K562 (cell line): ENCODE results near the gene ULK3. TPM values are rescaled to one million over a fixed set of nuclear protein-coding genes. Genes with fewer than 3 reads are reported as not detected.

Experiments used
- E2F8 ChIP-seq: fragments of 450-650 bp; IDR thresholded peaks from 2 replicates; pipeline ENCODE4 v1.7.1; 2018; ENCODE audit warnings: mild to moderate bottlenecking, low read depth; ENCODE audit not compliant: partially characterized antibody
- HIVEP1 ChIP-seq: fragments of 250-450 bp; sonication (Bioruptor Pico); IDR thresholded peaks from 2 replicates; pipeline ENCODE4 v1.4.0; 2020; ENCODE audit warnings: mild to moderate bottlenecking
- NFE2 ChIP-seq: IDR thresholded peaks from 2 replicates; pipeline ENCODE4 v1.6.1; 2014; ENCODE audit warnings: antibody characterized with exemption, low read depth
- NUFIP1 ChIP-seq: fragments of 450-650 bp; IDR thresholded peaks from 2 replicates; pipeline ENCODE4 v1.6.1; 2018; ENCODE audit not compliant: partially characterized antibody
- OTX1 ChIP-seq: fragments of 450-650 bp; formaldehyde crosslinking; IDR thresholded peaks from 2 replicates; pipeline ENCODE4 v1.4.0; 2022; ENCODE audit warnings: mild to moderate bottlenecking
- PHF20 ChIP-seq: fragments of 450-650 bp; IDR thresholded peaks from 2 replicates; pipeline ENCODE4 v1.6.1; 2018; ENCODE audit not compliant: partially characterized antibody
- ZNF140 ChIP-seq: fragments of 250-450 bp; sonication (Bioruptor Pico); IDR thresholded peaks from 2 replicates; pipeline ENCODE4 v1.8.0; 2021; ENCODE audit warnings: moderate library complexity, mild to moderate bottlenecking, inconsistent platforms
- ZNF184 ChIP-seq: sonication (generic); formaldehyde crosslinking; IDR thresholded peaks from 2 replicates; pipeline ENCODE4 v1.5.0; 2020; ENCODE audit warnings: missing genetic modification reagents
- polyA plus RNA-seq, 8 experiments: library from polyadenylated mRNA; depleted of rRNA in 4 of 8; stranded (reverse) in 5 of 8; unstranded in 3 of 8; fragments of >200 nt; fragmentation: Nextera tagmentation in 2 of 8; fragmentation: Illumina TruSeq in 1 of 8; extraction: Ambion mirVana in 2 of 8; extraction: Trizol in 1 of 8; gene quantifications; 2 replicates each; pipeline versions ENCODE4 v1.2.1 to v1.2.3, GENCODE V29; 2011 to 2014; ENCODE audit warnings: inconsistent platforms in 1 of 8, missing spikeins in 1 of 8
- total RNA-seq, 7 experiments: library from RNA; depleted of rRNA in 6 of 7; stranded (reverse); fragments of >200 nt in 6 of 7; fragmentation: Illumina TruSeq in 2 of 7; extraction: Trizol in 2 of 7; gene quantifications; 2 replicates each; pipeline versions ENCODE4 v1.2.1 to v1.2.3, GENCODE V29; 2011 to 2021; ENCODE audit warnings: low replicate concordance in 1 of 7

The ULK3 gene
- total and polyA plus RNA-seq, 9 of the 15 experiments (the other 6 are each of a cell fraction or from before 2014, with no cell fraction given) = 0.68 to 68.0 (median 34.9) TPM

- peak; percentile 55 for TF ChIP-seq E2F8
- TF ChIP-seq ZNF184 (CRISPR knock-in tag) = no peak
- TF ChIP-seq NFE2 = no peak
- TF ChIP-seq ZNF140 (CRISPR knock-in tag) = no peak
- no peak for TF ChIP-seq PHF20
- TF ChIP-seq OTX1 (CRISPR knock-in tag) = no peak
- no peak for TF ChIP-seq NUFIP1
- TF ChIP-seq HIVEP1 (CRISPR knock-in tag) = no peak
These were observed at the start of gene ULK3 (continued) for GRCh38 chr15:74842581-74843444.
